Fibroblast of the conjunctiva (primary cell): ENCODE measurements around the gene RAB29.

Experiments
- DNase-seq: peaks from one replicate; pipeline ENCODE4 v3.0.0-alpha.2; 2010; ENCODE audit warnings: low read depth

The RAB29 gene

GRCh38 chr1:205719762-205720161 lies 55.5 kb downstream of the RAB29 start:
- no peak for DNase-seq

DNA sequence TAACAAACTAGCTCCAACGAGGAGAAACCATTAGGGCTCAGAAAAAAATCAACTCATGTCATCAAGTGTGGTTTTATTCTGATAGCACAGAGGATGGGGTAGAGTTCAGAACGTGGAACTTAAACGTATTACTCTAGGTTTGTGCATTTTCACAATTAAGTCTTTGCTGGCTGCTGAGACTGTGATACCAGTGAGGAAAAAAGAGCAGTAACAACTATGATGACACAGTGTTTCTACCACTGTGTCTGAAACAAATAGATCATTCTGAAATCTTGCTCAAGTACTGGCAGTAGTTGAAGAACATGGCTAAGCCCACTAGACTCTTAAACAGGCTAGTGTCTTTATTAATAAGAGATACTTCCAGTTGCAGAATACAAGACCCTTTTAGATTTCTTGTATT lies 56.3 kb downstream of the RAB29 start:
- no peak for DNase-seq
